Activated B cell treated with CpG ODN at 0.5 μM for 24 hours (primary cell): ENCODE data around the gene MYADM. TPM values are rescaled to one million over a fixed set of nuclear protein-coding genes. Genes with fewer than 3 reads are reported as not detected.

Experiments used
- ATAC-seq: fragments of 200-7000 bp; cut with Tn5 transposase; one replicate; pipeline ENCODE4 v1.10.0; 2021; ENCODE audit warnings: low read depth, mild to moderate bottlenecking, moderate library complexity
- CTCF ChIA-PET: fragments of 350-600 bp; sonication (Branson Sonifier 250); formaldehyde crosslinking; loops from one replicate; lab custom pipeline; 2021; ENCODE audit warnings: antibody characterized with exemption; lab: Charles Lee
- POLR2A ChIA-PET: fragments of 350-600 bp; sonication (Branson Sonifier 250); formaldehyde crosslinking; loops from one replicate; lab custom pipeline; 2021; ENCODE audit warnings: antibody characterized with exemption; lab: Charles Lee
- DNase-seq: peaks from one replicate; pipeline ENCODE4 v3.0.0; 2022
- H3K27ac Mint-ChIP-seq: one replicate; pipeline ENCODE4 v1.8.0; 2020; ENCODE audit warnings: mixed read lengths
- H3K27me3 Mint-ChIP-seq: one replicate; pipeline ENCODE4 v1.8.0; 2021; ENCODE audit warnings: mixed read lengths
- H3K36me3 Mint-ChIP-seq: one replicate; pipeline ENCODE4 v1.8.0; 2021; ENCODE audit warnings: low read depth, mixed read lengths
- H3K4me1 Mint-ChIP-seq: one replicate; pipeline ENCODE4 v1.8.0; 2021; ENCODE audit warnings: mixed read lengths
- H3K4me3 Mint-ChIP-seq: one replicate; pipeline ENCODE4 v1.8.0; 2020; ENCODE audit warnings: mild to moderate bottlenecking, mixed read lengths
- H3K9me3 Mint-ChIP-seq: one replicate; pipeline ENCODE4 v1.8.0; 2020; ENCODE audit warnings: mixed read lengths
- CTCF ChIP-seq: fragments of 200-600 bp; IDR thresholded peaks from one replicate; pipeline ENCODE4 v1.8.0; 2022; ENCODE audit warnings: antibody characterized with exemption, mild to moderate bottlenecking
- intact Hi-C: fragments of 100-400 bp; cut with micrococcal nuclease; formaldehyde crosslinking; loops from one replicate; pipeline ENCODE4 v1.15.1; 2024
- total RNA-seq: library from RNA; stranded (reverse); gene quantifications from 2 replicates; pipeline ENCODE4 v1.2.3, GENCODE V29; 2022

Gene MYADM
- total RNA-seq, 1 donor from 2014 or later: 10.9 TPM

GRCh38 chr19:53881482-53882390 is 14.1 kb downstream of the MYADM start, which contains the start of gene PRKCG:
Gene PRKCG (plus strand): TSS chr19:53882197. CDS start chr19:53882495, 298 bp downstream.
- ATAC-seq: peak; percentile 26
- no peak for TF ChIP-seq CTCF
- Mint-ChIP-seq H3K9me3 (no peaks in the 10 kb centered on the region), H3K4me1 (peaks cover 26% of the 10 kb centered on the region), H3K27ac (no peak within 1 kb of the TSS), H3K4me3 (peak within 1 kb of the TSS; percentile 33), H3K36me3 (no peaks in the 10 kb centered on the region), H3K27me3 (peaks cover 24% of the 10 kb centered on the region)
- peak; percentile 52 for DNase-seq
- intact Hi-C loops: loop anchor here (1.0 kb wide), 1 partner anchor 39 kb away; no protein-coding TSS in a partner anchor
- ChIA-PET CTCF (interaction anchor here (1.2 kb wide), 1 partner anchor 16 kb away, joined by 3 read pairs; no protein-coding TSS in a partner anchor), POLR2A (interaction anchor here (0.6 to 1.2 kb wide), 3 partner anchors 11 to 1707 kb away, joined by 4 to 7 read pairs (median 6); partner anchors contain the start of gene LENG9)

GRCh38 chr19:53882391-53883050 is 14.8 kb downstream of the MYADM start:
- peaks cover 24% of the 10 kb centered on the region for H3K27me3 Mint-ChIP-seq
- intact Hi-C loops: no loop called here
- H3K4me1 Mint-ChIP-seq: peaks cover 18% of the 10 kb centered on the region
- no peak for TF ChIP-seq CTCF
- H3K27ac Mint-ChIP-seq: no peak overlapping the region
- DNase-seq (no peak), ATAC-seq (no peak)
- CTCF ChIA-PET: interaction anchor here (1.2 kb wide), 1 partner anchor 16 kb away, joined by 3 read pairs; no protein-coding TSS in a partner anchor
- POLR2A ChIA-PET: interaction anchor here (0.6 to 1.4 kb wide), 2 partner anchors 11 to 581 kb away, joined by 5 to 6 read pairs; partner anchors contain the start of gene LENG9
- no peaks in the 10 kb centered on the region for H3K9me3 Mint-ChIP-seq
- H3K4me3 Mint-ChIP-seq: peak overlapping the region; percentile 33
- no peaks in the 10 kb centered on the region for H3K36me3 Mint-ChIP-seq

- CTCF ChIA-PET: no interaction called here
- Mint-ChIP-seq H3K9me3 (no peaks in the 10 kb centered on the region), H3K27me3 (peaks cover 24% of the 10 kb centered on the region), H3K4me1 (peaks cover 17% of the 10 kb centered on the region), H3K4me3 (no peak overlapping the region), H3K27ac (no peak overlapping the region), H3K36me3 (no peaks in the 10 kb centered on the region)
- intact Hi-C loops: no loop called here
- TF ChIP-seq CTCF: no peak
- no peak for DNase-seq
- ATAC-seq: peak; percentile 21
- POLR2A ChIA-PET: interaction anchor here (1.4 kb wide), 1 partner anchor 12 kb away, joined by 5 read pairs; no protein-coding TSS in a partner anchor
Measured at GRCh38 chr19:53883231-53883661, 15.6 kb downstream of the MYADM start.

GRCh38 chr19:53883741-53884140 is 16.1 kb downstream of the MYADM start:
- Mint-ChIP-seq H3K36me3 (no peaks in the 10 kb centered on the region), H3K4me3 (peak overlapping the region; percentile 17), H3K9me3 (no peaks in the 10 kb centered on the region), H3K4me1 (peaks cover 15% of the 10 kb centered on the region), H3K27me3 (peaks cover 21% of the 10 kb centered on the region), H3K27ac (no peak overlapping the region)
- ChIA-PET POLR2A (interaction anchor here (1.4 kb wide), 1 partner anchor 13 kb away, joined by 5 read pairs; no protein-coding TSS in a partner anchor), CTCF (no interaction called here)
- TF ChIP-seq CTCF: no peak
- no peak for ATAC-seq
- intact Hi-C loops: no loop called here
- no peak for DNase-seq
